ENCODE data around the gene NEDD4. TPM values are rescaled to one million over a fixed set of nuclear protein-coding genes. Genes with fewer than 3 reads are reported as not detected.
"Not testable (repeated sequence)": the region's sequence is repeated elsewhere in the genome, so short reads cannot be mapped to it uniquely, and the experiment has no call there.

Gene NEDD4
- total RNA-seq, 1 experiment from 2014 or later, result 18.8 TPM

- no peak for TF ChIP-seq CTCF (IDR thresholded peaks at IDR 0.05)
- no peak for TF ChIP-seq SIN3A (IDR thresholded peaks at IDR 0.05; ENCODE audit: borderline replicate concordance, insufficient read depth, low read depth, low read length)
- no peak for TF ChIP-seq TCF7L2 (IDR thresholded peaks at IDR 0.05; ENCODE audit: low read depth, low read length)
- TF ChIP-seq REST (IDR thresholded peaks at IDR 0.05; ENCODE audit: insufficient read depth in 1 of 2, low read depth in 2 of 2, low read length in 1 of 2), result no peak
- TF ChIP-seq POLR2AphosphoS5 (IDR thresholded peaks at IDR 0.05; ENCODE audit: low read depth, low read length), result no peak
- no TSS peak for BruUV-seq (replicated peaks)
- intact Hi-C loops (cut with micrococcal nuclease; ENCODE audit: unreplicated experiment), result no loop called here
- ChIA-PET POLR2A (no interaction called here), CTCF (no interaction called here)
- no peaks in the 10 kb centered on the region for H3K9me3 ChIP-seq (ENCODE audit: control insufficient read depth, insufficient read depth, low read depth, low read length)
- H3K27ac ChIP-seq (ENCODE audit: low read length), result no peak overlapping the region
- in situ Hi-C loops (cut with HindIII; ENCODE audit: low pct_unique_long_range_greater_than_20kb, low sequenced_read_pairs), result no loop called here
- ATAC-seq, result no peak
- no peaks in the 10 kb centered on the region for H3K4me1 ChIP-seq (ENCODE audit: control insufficient read depth, insufficient read depth, low read length)
- no peaks in the 10 kb centered on the region for H3K36me3 ChIP-seq (ENCODE audit: control insufficient read depth, insufficient read depth, low read length)
- no peaks in the 10 kb centered on the region for H3K27me3 ChIP-seq (ENCODE audit: control insufficient read depth, insufficient read depth, low read length)
- no peak for DNase-seq (ENCODE audit: low read depth, low spot score)
- H3K4me3 ChIP-seq (ENCODE audit: low read depth in 2 of 2, low read length in 2 of 2), result no peak overlapping the region
These were observed 38.0 kb upstream of the NEDD4 start for GRCh38 chr15:56031402-56031801.

GRCh38 chr15:56028430-56028829, 35.0 kb upstream of the NEDD4 start:
- H3K27me3 ChIP-seq (ENCODE audit: control insufficient read depth, insufficient read depth, low read length), result no peaks in the 10 kb centered on the region
- no peak for TF ChIP-seq REST (IDR thresholded peaks at IDR 0.05; ENCODE audit: insufficient read depth in 1 of 2, low read depth in 2 of 2, low read length in 1 of 2)
- no peak for TF ChIP-seq POLR2AphosphoS5 (IDR thresholded peaks at IDR 0.05; ENCODE audit: low read depth, low read length)
- TF ChIP-seq CTCF (IDR thresholded peaks at IDR 0.05), result no peak
- TF ChIP-seq SIN3A (IDR thresholded peaks at IDR 0.05; ENCODE audit: borderline replicate concordance, insufficient read depth, low read depth, low read length), result no peak
- intact Hi-C loops (cut with micrococcal nuclease; ENCODE audit: unreplicated experiment) (no loop called here), in situ Hi-C loops (cut with HindIII; ENCODE audit: low pct_unique_long_range_greater_than_20kb, low sequenced_read_pairs) (no loop called here)
- no peak overlapping the region for H3K27ac ChIP-seq (ENCODE audit: low read length)
- H3K36me3 ChIP-seq (ENCODE audit: control insufficient read depth, insufficient read depth, low read length), result no peaks in the 10 kb centered on the region
- ChIA-PET POLR2A (no interaction called here), CTCF (no interaction called here)
- ATAC-seq (no peak), DNase-seq (ENCODE audit: low read depth, low spot score) (no peak)
- no peak overlapping the region for H3K4me3 ChIP-seq (ENCODE audit: low read depth in 2 of 2, low read length in 2 of 2)
- H3K4me1 ChIP-seq (ENCODE audit: control insufficient read depth, insufficient read depth, low read length), result no peaks in the 10 kb centered on the region
- no peaks in the 10 kb centered on the region for H3K9me3 ChIP-seq (ENCODE audit: control insufficient read depth, insufficient read depth, low read depth, low read length)
- no TSS peak for BruUV-seq (replicated peaks)

GRCh38 chr15:56023160-56023559, 29.7 kb upstream of the NEDD4 start:
- H3K4me3 ChIP-seq (ENCODE audit: low read depth in 2 of 2, low read length in 2 of 2); H3K27ac ChIP-seq (ENCODE audit: low read length); POLR2A ChIA-PET; DNase-seq (ENCODE audit: low read depth, low spot score); intact Hi-C loops (cut with micrococcal nuclease; ENCODE audit: unreplicated experiment); H3K4me1 ChIP-seq (ENCODE audit: control insufficient read depth, insufficient read depth, low read length); H3K27me3 ChIP-seq (ENCODE audit: control insufficient read depth, insufficient read depth, low read length); ATAC-seq; H3K9me3 ChIP-seq (ENCODE audit: control insufficient read depth, insufficient read depth, low read depth, low read length); H3K36me3 ChIP-seq (ENCODE audit: control insufficient read depth, insufficient read depth, low read length); CTCF ChIA-PET; in situ Hi-C loops (cut with HindIII; ENCODE audit: low pct_unique_long_range_greater_than_20kb, low sequenced_read_pairs); BruUV-seq (replicated peaks): not testable (repeated sequence)

All from Panc1 (cell line).